ENCODE measurements around the gene CELF4.

CELF4 gene

GRCh38 chr18:37218022-37218590 lies 347.5 kb downstream of the CELF4 start:
- no peak for DNase-seq (ENCODE audit: low spot score)

- DNase-seq (ENCODE audit: low spot score) = no peak
These were observed 354.8 kb downstream of the CELF4 start for GRCh38 chr18:37210781-37211180.

DNA sequence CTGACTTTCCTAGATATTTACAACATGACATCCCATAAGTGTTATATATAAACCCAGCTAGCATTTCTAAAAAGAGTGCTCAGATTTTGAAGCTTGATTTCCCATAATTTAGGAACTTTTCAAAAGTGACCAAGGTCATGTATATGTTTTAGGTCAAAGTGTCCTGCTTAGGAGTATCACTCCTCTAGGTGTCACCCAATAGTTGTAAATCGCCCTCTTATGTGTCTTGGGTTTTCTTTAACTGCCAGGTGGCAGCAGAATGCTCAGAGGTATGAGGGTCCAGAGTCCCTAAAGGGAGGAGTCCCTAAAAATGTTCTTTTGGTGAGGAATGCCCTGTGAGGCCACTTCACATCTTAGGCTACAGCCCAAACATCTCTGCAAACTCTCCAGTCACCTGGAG lies 358.3 kb downstream of the CELF4 start:
- DNase-seq (ENCODE audit: low spot score) = no peak

DNA sequence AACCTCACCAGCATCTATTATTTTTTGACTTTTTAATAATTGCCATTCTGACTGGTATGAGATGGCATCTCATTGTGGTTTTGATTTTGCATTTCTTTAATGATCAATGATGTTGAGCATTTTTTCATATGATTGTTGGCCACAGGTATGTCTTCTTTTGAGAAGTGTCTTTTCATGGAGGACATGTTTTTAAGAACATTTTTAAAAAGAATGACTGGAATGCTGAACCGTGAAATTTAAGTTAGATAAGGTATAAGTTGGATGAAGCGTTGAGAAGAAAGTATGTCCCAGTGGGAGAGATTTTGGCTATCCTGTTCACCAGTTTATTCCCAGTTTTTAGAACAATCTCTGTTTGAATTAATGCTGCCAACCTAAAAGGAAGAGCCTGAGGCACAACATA lies 365.9 kb downstream of the CELF4 start:
- no peak for DNase-seq (ENCODE audit: low spot score)

Data from COLO829 (cell line).